B cell (primary cell): ENCODE measurements around the gene FGFR2. TPM values are rescaled to one million over a fixed set of nuclear protein-coding genes. Genes with fewer than 3 reads are reported as not detected.

Source experiments
- ATAC-seq: fragments of 200-7000 bp; cut with Tn5 transposase; one replicate; pipeline ENCODE4 v1.10.0; 2021; ENCODE audit warnings: low read depth, mild to moderate bottlenecking, moderate number of reproducible peaks, moderate library complexity
- CTCF ChIA-PET: fragments of 350-600 bp; sonication (Branson Sonifier 250); formaldehyde crosslinking; loops from one replicate; lab custom pipeline; 2021; ENCODE audit warnings: antibody characterized with exemption, inconsistent platforms; lab: Charles Lee
- POLR2A ChIA-PET: fragments of 350-600 bp; sonication (Branson Sonifier 250); formaldehyde crosslinking; loops from one replicate; lab custom pipeline; 2021; ENCODE audit warnings: antibody characterized with exemption; lab: Charles Lee
- DNase-seq: peaks from one replicate; pipeline ENCODE4 v3.0.0; 2013
- H2AFZ ChIP-seq: 2 replicates; pipeline ENCODE4 v1.6.1; 2012; ENCODE audit warnings: mild to moderate bottlenecking, low read depth, low read length; ENCODE audit not compliant: insufficient read depth, poor library complexity, severe bottlenecking
- H3K27ac ChIP-seq, 2 donors: 1 replicate in 1 of 2; 2 replicates in 1 of 2; pipeline ENCODE4 v1.5.1; 2012 to 2013; ENCODE audit warnings: low read length in 2 of 2, mild to moderate bottlenecking in 2 of 2, moderate library complexity in 1 of 2
- H3K27me3 ChIP-seq, 4 experiments: fragments of 200-600 bp in 1 of 4; sonication (generic) in 1 of 4; replicated peaks in 1 of 4; 1 replicate in 2 of 4; 2 replicates in 2 of 4; pipeline versions ENCODE4 v1.6.1 to v1.7.0; 2013 to 2016; ENCODE audit warnings: low read length in 3 of 4, mild to moderate bottlenecking in 2 of 4, mixed read lengths in 1 of 4, moderate library complexity in 1 of 4; ENCODE audit not compliant: insufficient read depth in 4 of 4, control insufficient read depth in 3 of 4; ENCODE audit errors: control extremely low read depth in 1 of 4
- H3K36me3 ChIP-seq, 2 experiments: replicated peaks in 1 of 2; 1 replicate in 1 of 2; 2 replicates in 1 of 2; pipeline versions ENCODE4 v1.6.1 to v1.7.1; 2013; ENCODE audit warnings: low read length in 1 of 2; ENCODE audit not compliant: insufficient read depth in 2 of 2, control insufficient read depth in 1 of 2; ENCODE audit errors: control extremely low read depth in 1 of 2, extremely low read depth in 1 of 2
- H3K4me1 ChIP-seq, 2 donors: fragments of 200-600 bp in 1 of 2; sonication (generic) in 1 of 2; 1 replicate in 1 of 2; 2 replicates in 1 of 2; pipeline versions ENCODE4 v1.5.1 to v1.6.1; 2013 to 2017; ENCODE audit warnings: low read length in 2 of 2; ENCODE audit not compliant: control insufficient read depth in 2 of 2, insufficient read depth in 2 of 2
- H3K4me2 ChIP-seq: replicated peaks from 2 replicates; pipeline ENCODE3; 2012; ENCODE audit warnings: mild to moderate bottlenecking, low read depth, low read length; ENCODE audit not compliant: poor library complexity, severe bottlenecking
- H3K4me3 ChIP-seq, 5 experiments: fragments of 200-600 bp in 1 of 5; sonication (generic) in 1 of 5; 1 replicate in 3 of 5; 2 replicates in 2 of 5; pipeline versions ENCODE4 v1.5.1 to v1.7.0; 2011 to 2016; ENCODE audit warnings: low read length in 4 of 5, mild to moderate bottlenecking in 4 of 5, low read depth in 2 of 5, control low read depth in 1 of 5, moderate library complexity in 1 of 5; ENCODE audit not compliant: insufficient read depth in 1 of 5; ENCODE audit errors: control extremely low read depth in 1 of 5, extremely low read depth in 1 of 5
- H3K79me2 ChIP-seq: fragments of 200-600 bp; sonication (generic); one replicate; pipeline ENCODE4 v1.6.0; 2016; ENCODE audit warnings: low read length; ENCODE audit not compliant: control insufficient read depth, insufficient read depth
- H3K9ac ChIP-seq: fragments of 200-600 bp; sonication (generic); 2 replicates; pipeline ENCODE4 v1.6.1; 2017; ENCODE audit warnings: mild to moderate bottlenecking, low read length, moderate library complexity
- H3K9me3 ChIP-seq, 3 donors: one replicate each; pipeline versions ENCODE4 v1.6.1 to v1.7.1; 2013; ENCODE audit warnings: low read length in 2 of 3; ENCODE audit not compliant: control insufficient read depth in 2 of 3, insufficient read depth in 1 of 3; ENCODE audit errors: control extremely low read depth in 1 of 3
- H4K20me1 ChIP-seq: 2 replicates; pipeline ENCODE4 v1.6.0; 2012; ENCODE audit warnings: mild to moderate bottlenecking, low read length; ENCODE audit not compliant: insufficient read depth, control insufficient read depth, poor library complexity, severe bottlenecking
- H3K27ac Mint-ChIP-seq: one replicate; pipeline ENCODE4 v1.8.0; 2021; ENCODE audit warnings: mixed read lengths
- H3K27me3 Mint-ChIP-seq: one replicate; pipeline ENCODE4 v1.8.0; 2021; ENCODE audit warnings: mixed read lengths
- H3K4me1 Mint-ChIP-seq: one replicate; pipeline ENCODE4 v1.8.0; 2021; ENCODE audit warnings: mixed read lengths
- H3K4me3 Mint-ChIP-seq: one replicate; pipeline ENCODE4 v1.8.0; 2021; ENCODE audit warnings: mixed read lengths
- H3K9me3 Mint-ChIP-seq: one replicate; pipeline ENCODE4 v1.8.0; 2022; ENCODE audit warnings: mixed read lengths; ENCODE audit not compliant: insufficient read depth
- CTCF ChIP-seq: fragments of 200-600 bp; IDR thresholded peaks from one replicate; pipeline ENCODE4 v1.8.0; 2022; ENCODE audit warnings: antibody characterized with exemption, mild to moderate bottlenecking
- EZH2 ChIP-seq: IDR thresholded peaks from 2 replicates; pipeline ENCODE4 v1.6.1; 2012; ENCODE audit warnings: borderline replicate concordance, low read depth, mild to moderate bottlenecking, moderate library complexity, low read length; ENCODE audit not compliant: insufficient read depth, poor library complexity, severe bottlenecking
- WGBS: methylation state at CpG from one replicate; pipeline ENCODE4 v1.1.5; 2013; ENCODE audit warnings: missing lambda C conversion rate; ENCODE audit not compliant: insufficient coverage; 5-methylcytosine and 5-hydroxymethylcytosine counted together
- intact Hi-C: fragments of 100-400 bp; cut with micrococcal nuclease; formaldehyde crosslinking; loops from one replicate; pipeline ENCODE4 v1.10.0; 2022
- polyA plus RNA-seq: library from polyadenylated mRNA; depleted of rRNA; stranded (reverse); fragments of >200 nt; gene quantifications from 2 replicates; pipeline ENCODE4 v1.2.3, GENCODE V29; 2012
- total RNA-seq, 2 donors: library from RNA; stranded (reverse); fragments of 120-200 nt in 1 of 2; gene quantifications; 1 replicate in 1 of 2; 2 replicates in 1 of 2; pipeline versions ENCODE4 v1.2.3 to v1.2.4, GENCODE V29; 2013 to 2022

Gene FGFR2
- total and polyA plus RNA-seq, 2 donors (not counting 1 experiment from before 2014, with no cell fraction given), result not detected

- H2AFZ ChIP-seq, result no peak overlapping the region
- H3K4me1 Mint-ChIP-seq, result peaks cover 3% of the 10 kb centered on the region
- H4K20me1 ChIP-seq, result no peaks in the 10 kb centered on the region
- no peak overlapping the region for H3K4me3 Mint-ChIP-seq
- H3K9me3 ChIP-seq, result no peaks in the 10 kb centered on the region
- H3K4me2 ChIP-seq, result no peak overlapping the region
- ChIA-PET POLR2A (no interaction called here), CTCF (no interaction called here)
- peaks cover 19% of the 10 kb centered on the region for H3K27me3 Mint-ChIP-seq
- DNase-seq, result no peak
- H3K4me3 ChIP-seq, result no peak overlapping the region
- no peaks in the 10 kb centered on the region for H3K79me2 ChIP-seq
- peaks cover 0 to under 1% of the 10 kb centered on the region in 2 donors for H3K4me1 ChIP-seq
- H3K27ac Mint-ChIP-seq, result no peak overlapping the region
- no peaks in the 10 kb centered on the region for H3K9me3 Mint-ChIP-seq
- no peak for ATAC-seq
- peaks cover 0 to 22% (median 4%) of the 10 kb centered on the region in 4 experiments for H3K27me3 ChIP-seq
- H3K36me3 ChIP-seq, result no peaks in the 10 kb centered on the region
- H3K27ac ChIP-seq, result no peak overlapping the region
- intact Hi-C loops, result no loop called here
- TF ChIP-seq CTCF, result no peak
- no peak for TF ChIP-seq EZH2
- no peak overlapping the region for H3K9ac ChIP-seq
- 84% methylated on average over 18 of the region's 18 CpGs for WGBS
These were observed 5.9 kb downstream of the FGFR2 start for GRCh38 chr10:121592155-121592890.

- WGBS, result 87% methylated on average over 4 of the region's 6 CpGs
- Histone ChIP-seq H3K27me3 (peaks cover 0 to 13% (median 3%) of the 10 kb centered on the region in 4 experiments), H3K79me2 (no peaks in the 10 kb centered on the region), H3K4me3 (no peak overlapping the region), H3K9ac (no peak overlapping the region), H3K4me1 (no peaks in the 10 kb centered on the region), H3K9me3 (no peaks in the 10 kb centered on the region), H3K27ac (no peak overlapping the region), H2AFZ (no peak overlapping the region), H3K36me3 (no peaks in the 10 kb centered on the region), H3K4me2 (no peak overlapping the region), H4K20me1 (no peaks in the 10 kb centered on the region)
- H3K27ac Mint-ChIP-seq, result no peak overlapping the region
- no peak for TF ChIP-seq CTCF
- no peak for TF ChIP-seq EZH2
- H3K9me3 Mint-ChIP-seq, result no peaks in the 10 kb centered on the region
- peaks cover 11% of the 10 kb centered on the region for H3K27me3 Mint-ChIP-seq
- CTCF ChIA-PET, result no interaction called here
- H3K4me3 Mint-ChIP-seq, result no peak overlapping the region
- no peaks in the 10 kb centered on the region for H3K4me1 Mint-ChIP-seq
- intact Hi-C loops, result no loop called here
- ATAC-seq (no peak), DNase-seq (no peak)
- POLR2A ChIA-PET, result no interaction called here
These were observed 7.1 kb downstream of the FGFR2 start for GRCh38 chr10:121591186-121591585.
